ENCODE measurements around the gene CPED1.
"Not testable (repeated sequence)": the region's sequence is repeated elsewhere in the genome, so short reads cannot be mapped to it uniquely, and the experiment has no call there.

The CPED1 gene

DNA sequence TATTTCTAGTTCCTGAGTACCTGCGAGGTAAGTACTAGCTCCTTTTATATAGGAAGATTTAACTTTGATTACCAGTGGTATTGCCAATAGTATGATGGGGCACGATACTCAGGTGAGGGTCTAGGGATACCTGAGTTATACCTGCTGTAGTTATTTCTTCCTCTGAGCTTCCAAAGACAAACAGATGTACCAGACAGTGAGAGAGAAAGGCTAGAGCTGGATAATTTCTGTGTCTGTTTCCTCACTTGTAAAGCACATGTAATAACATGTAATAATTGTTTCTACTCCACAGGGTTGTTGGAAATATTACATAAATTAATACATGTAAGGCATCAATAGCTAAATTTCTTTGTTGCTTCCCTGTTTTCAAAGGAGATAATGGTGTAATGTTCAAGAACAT, 53.7 kb downstream of the CPED1 start:
- DNase-seq = no peak

DNA sequence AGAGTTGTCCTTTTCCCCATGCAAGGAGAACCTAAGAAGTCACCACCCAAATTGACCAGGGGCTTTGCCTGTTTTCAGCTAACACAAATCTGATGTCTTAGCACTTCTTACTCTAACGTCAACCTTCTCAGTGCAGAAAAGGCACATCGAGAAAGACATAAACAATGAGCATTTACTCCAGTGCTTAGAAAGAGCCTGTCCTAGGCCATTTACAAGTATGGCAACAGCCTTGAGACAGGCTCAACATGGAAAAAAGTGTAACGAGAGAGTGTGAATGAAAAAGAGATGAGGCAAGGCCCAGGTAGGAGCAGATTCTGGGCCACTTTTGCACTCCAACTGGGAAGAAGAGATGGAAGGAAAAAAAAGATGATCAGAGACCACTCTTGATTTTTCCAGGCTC, 54.4 kb downstream of the CPED1 start:
- no peak for DNase-seq

DNA sequence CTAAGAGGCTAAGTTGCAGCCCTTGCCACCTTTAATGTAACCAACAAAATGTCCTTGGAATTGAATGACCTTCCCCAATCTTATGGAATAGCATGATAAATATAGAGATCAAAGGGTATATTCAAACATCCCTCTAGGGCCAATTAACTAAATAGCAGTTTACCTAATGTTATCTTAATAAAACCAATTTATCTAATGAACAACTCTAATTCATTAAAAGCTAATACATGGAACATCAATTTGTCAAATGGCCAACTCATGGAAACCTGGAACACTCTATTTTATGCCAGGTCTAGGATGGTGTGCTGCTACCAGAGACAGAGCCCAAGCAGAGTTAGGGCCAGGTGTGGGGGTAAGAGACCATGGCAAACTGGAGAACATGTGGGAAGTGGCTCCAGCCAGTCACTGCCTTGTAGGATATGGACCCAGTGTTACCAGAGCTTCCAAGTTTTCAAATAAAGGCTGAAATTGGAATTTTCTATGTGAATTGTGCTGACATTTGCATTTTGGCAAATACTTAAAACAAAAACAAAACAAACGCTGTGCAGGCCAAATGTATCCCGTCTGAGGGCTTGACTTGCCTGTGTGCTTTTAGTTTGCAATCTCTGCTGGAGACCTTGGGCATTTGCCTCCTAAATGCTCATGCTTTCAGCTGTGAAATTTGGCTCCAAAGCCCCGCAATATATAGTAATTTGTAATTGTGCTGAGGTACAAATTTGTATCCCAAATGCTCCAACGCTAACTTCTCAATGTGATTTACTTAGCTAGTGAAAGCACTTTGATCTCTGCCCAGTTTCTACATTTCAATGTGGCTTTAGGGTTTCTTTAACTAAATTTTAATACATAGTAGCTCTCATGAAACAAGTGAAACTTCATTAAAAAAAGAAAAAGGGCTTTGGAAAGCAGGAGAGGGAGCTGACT, 55.1 kb downstream of the CPED1 start:
- no peak for DNase-seq

DNA sequence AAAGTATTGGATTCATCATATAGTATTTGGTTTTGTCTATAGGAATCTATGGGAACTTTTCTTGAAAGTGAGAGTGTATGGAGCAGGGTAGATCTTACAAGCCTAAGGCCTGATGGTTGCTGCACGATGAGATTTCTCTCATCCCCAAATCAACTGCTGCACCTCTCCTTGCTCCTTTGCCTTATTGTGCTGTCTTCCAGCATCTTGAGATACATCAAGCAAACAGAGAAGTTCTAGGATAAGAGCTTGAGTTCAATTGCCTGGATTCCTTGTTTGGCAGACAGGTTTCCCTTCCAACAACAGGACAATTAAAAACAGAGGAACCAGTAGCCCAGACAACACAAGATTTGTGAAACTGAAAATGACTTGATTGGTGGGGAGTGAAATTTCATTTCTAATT, 56.6 kb downstream of the CPED1 start:
- no peak for DNase-seq

DNA sequence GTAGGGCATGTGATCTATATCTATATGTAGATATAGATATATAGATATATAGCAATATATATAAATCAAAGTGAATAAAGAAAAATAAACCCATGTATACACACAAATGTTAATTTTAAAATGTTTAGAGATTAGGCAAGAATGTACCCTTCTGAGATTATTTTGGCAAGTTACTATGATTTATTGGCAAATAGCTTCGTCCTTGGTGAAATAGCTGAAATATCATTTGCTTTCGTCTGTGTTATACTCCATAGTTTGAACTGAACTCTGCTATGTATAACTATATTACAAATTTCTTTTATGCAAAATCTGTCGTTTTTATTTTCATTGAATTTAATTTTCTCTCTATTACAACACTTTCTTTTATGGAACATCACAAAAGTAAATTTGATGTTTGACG, 57.5 kb downstream of the CPED1 start:
- DNase-seq = no peak

DNA sequence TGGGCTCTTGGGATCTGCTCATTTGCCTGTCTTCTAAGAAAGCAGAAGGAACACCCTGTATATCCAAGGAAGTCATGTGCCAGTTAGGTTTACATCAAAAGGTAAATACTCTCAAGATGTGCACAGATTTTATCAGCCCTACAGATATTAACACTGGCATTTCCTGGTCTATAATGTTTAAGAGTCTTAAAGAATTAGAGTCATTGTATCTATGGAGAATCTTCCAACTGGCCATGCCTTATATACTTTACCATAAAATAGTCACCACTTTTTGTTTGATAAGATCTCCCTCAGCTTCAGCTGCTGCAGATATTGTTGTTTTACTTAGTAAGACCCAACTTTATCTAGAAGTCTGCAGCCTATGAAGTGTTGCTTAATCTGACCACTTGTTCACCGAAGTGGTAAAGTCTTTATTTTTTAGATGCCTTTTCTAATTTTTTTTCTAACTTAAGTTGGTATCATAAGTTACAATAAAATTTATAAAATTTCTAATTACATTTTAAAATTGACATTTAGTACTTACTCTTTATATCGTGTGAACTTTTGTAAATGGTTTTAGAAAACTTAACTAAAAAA, 58.5 kb downstream of the CPED1 start:
- no peak for DNase-seq

DNA sequence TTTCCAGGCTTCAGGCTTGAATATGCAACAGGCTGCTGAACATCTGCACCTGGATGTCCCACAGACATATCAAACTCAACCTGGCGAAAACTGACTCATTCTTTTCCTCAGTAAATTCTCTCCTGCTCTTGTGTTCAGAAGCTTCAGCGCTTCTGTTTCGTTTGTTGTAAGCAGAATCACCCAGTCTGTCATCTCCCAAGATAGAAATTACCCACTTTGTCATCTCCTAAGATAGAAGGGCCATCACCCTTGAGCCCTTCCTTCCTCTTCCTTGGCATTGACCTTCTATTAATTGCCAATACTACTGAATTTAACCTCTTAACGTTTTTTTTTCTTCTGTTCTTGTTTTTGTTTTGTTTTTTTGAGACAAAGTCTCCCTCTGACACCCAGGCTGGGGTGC, 59.7 kb downstream of the CPED1 start:
- peak in 1 of 4 experiments; percentile 12 for DNase-seq

DNA sequence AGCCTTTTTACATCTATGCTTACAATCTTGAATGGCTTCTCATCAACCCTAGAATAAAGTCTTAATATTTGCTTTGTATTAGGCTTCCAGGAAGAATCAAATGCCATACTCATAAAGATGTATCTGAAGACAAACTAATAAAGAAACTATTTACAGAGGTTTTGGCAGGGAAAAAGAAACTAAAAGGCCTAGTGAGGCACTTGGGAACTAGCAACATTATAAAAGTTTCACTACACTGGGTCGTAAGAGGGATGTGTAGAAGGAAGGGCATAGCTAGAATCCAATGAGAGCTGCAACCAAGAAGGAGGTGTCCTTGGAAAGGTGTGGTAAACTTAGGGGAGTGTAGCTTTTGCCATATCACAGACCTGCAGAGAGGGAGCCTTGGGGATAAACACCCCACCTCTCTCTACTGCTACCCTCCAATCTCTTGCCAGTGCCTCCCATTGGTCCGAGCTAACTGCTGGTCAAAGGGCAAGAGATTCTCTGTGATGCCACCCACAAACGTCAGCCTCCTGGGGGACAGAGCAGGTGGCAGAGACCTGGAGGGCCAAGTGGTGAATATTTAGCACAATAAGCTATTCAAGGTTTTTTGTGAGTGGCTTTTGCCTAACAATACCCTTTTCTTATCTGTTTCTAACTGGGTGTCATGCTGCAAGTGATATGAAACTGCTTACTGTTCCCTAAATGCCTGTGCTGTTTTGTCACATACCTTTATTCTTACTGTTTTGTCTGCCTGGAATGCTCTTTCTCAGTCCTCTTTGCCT, 60.7 kb downstream of the CPED1 start:
- DNase-seq = no peak

DNA sequence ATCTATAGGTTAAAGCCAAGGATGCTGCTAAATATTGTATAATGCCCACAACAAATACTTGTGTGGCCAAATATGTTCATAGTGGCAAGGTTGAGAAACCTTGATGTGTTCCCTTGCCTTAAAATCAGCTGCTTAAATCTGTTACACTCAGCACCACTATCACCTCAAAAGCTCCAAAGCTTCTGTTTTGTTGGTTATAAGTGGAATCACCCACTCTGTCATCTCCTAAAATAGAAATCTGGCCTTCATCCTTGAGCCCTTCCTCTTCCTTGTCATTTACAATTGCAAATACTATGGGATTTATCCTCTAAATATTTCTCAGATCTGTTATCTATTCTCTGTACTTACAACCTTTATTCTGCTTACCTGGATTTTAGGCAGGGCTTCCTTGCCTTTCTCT, 61.4 kb downstream of the CPED1 start:
- peak in 3 of 4 experiments; percentile 4 to 29 (median 25) for DNase-seq

DNA sequence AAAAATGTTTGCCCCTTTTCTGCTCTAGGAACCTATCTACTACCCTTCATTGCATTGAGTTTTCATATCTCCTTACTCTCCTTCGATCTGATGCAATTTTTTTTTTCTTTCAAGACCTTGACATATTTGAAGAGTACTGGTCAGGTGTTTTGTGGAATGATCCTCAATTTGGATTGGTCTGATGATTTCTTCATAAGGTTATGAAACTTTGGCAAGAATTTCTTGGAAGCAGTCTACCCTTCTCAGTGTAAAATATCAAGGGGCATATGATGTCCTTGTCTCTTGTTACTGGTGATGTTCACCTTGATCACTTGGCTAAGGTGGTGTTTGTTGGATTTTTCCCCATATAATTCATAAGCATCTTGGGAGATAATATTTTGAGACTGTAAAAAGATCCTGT, 64.7 kb downstream of the CPED1 start:
- no peak for DNase-seq

DNA sequence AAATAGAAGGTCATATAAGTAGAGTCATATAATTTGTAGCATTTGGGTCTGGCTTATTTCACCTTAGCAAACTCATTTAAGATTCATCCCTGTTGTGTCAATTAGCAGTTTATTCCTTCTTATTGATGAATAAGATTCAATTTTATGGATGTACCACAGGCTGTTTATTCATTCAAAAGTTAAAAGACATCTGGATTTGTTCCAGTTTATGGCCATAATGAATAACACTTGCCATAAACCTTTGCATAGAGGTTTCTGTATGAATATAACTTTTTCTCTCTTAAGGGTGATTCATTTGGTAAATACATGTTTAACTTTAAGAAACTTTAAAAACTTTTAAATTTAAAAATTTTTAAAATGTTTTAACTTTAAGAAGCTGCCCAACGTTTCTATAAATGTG, 66.4 kb downstream of the CPED1 start:
- no peak for DNase-seq

DNA sequence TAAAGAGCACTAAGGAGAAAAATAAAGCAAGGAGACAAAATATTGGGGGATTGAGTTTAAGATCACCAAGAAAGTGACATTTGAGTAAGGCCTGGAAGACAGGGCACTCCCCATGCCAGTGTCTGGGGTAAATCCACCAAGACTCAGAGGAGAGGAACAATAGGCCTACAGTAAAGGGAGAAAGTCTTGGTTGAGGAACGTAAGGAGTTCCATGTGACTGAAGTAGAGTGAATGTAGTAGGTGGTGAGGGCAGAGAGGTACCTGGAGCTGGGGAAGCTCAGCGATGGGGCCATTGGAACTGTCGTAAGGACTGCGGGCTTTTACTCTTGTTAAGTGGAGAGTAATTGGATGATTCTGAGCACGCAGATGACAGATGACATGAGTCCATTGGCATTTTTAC, 69.4 kb downstream of the CPED1 start:
- DNase-seq = no peak

DNA sequence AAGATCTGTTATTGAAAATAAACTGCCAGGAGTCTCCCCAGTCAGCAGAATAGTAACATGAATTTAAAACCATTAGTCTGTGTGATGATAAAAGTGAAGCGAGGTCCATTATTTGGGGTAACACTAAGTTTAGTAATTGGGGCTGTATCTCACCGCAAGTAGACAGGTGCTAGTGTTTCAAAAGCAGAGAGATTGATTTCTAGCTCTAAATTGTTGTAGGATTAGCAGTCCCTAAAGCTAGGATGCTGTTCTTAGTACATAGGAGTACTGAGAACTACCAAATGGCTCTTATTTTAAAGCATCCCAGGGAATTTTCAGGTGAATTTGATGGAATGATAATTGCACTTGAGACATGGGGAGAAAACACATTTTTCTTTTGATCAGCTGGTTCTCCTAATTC, 70.5 kb downstream of the CPED1 start:
- no peak for DNase-seq

DNA sequence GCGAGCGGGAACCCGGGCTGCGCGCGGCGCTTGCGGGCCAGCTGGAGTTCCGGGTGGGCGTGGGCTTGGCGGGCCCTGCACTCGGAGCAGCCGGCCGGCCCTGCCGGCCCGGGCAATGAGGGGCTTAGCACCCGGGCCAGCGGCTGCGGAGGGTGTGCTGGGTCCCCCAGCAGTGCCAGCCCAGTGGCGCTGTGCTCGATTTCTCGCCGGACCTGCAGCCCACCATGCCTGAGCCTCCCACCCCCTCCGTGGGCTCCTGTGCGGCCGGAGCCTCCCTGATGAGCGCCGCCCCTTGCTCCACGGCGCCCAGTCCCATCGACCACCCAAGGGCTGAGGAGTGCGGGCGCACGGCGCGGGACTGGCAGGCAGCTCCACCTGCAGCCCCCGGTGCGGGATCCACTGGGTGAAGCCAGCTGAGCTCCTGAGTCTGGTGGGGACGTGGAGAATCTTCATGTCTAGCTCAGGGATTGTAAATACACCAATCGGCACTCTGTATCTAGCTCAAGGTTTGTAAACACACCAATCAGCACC, 71.5 kb downstream of the CPED1 start:
- DNase-seq = not testable (repeated sequence)

DNA sequence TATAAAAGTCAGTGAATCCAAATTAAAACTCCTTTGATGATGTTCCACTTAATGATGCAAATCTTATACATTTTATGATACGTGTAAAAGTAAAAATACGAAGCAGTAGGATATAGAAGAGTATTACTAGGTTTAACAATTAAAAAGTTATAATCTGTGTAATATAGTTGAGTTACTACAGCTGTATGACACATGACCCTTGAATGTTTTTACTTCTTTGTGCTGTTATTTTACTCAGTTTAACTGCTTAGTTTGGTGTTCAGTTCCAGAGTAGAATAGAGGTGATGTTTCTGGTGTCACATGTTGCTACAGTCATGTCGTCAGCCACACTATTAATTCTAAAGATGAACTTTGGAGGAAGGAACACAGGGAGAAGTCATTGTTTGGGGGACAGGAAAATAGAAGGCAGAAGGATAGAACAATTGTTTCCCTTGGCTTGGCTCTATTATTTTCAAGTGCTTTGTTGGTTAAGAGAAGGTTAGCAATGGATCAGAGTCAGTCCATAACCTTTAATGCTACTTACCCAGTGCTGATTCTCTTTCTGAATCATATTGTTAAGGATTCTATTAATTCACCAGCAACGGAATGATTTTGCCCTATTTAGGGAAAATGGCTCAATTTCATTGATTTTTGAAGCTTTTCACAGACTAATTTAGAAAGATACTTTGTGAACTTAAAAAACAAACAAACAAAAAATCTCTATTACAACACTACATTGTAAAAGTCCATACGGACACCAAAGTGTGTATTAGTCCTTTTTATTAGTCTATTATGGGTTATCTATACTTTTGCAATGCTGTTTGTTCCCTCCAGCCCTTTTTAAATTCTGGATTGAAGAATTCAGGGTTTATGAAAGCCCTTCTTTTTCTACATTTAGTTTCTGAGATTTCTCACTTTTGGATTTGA, 73.4 kb downstream of the CPED1 start:
- no peak for DNase-seq

DNA sequence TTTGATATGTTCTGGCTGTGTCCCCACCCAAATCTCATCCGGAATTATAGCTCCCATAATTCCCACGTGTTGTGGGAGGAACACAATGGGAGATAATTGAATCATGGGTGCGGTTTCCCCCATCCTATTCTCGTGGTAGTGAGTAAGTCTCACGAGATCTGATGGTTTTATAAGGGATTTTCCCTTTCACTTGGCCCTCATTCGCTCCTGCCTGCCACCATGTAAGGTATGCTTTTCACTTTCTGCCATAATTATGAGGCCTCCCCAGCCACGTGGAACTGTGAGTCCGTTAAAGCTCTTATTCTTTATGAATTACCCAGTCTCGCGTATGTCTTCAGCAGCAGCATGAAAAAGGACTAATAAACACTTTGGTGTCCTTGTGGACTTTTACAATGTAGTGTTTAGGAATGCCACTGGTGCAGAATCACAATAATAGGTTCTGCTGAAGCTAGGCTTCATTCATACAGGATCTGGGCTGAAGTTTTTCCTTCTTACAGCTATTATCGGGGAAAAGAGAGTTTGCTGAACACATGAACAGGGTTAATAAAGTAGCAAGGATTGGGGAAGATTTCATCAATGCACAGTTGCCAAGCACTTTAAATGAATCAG, 74.3 kb downstream of the CPED1 start:
- DNase-seq = no peak

DNA sequence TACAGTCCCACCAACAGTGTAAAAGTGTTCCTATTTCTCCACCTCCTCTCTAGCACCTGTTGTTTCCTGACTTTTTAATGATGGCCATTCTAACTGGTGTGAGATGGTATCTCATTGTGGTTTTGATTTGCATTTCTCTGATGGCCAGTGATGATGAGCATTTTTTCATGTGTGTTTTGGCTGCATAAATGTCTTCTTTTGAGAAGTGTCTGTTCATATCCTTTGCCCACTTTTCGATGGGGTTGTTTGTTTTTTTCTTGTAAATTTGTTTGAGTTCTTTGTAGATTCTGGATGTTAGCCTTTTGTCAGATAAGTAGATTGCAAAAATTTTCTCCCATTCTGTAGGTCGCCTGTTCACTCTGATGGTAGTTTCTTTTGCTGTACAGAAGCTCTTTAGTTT, 79.2 kb downstream of the CPED1 start:
- DNase-seq = not testable (repeated sequence)

DNA sequence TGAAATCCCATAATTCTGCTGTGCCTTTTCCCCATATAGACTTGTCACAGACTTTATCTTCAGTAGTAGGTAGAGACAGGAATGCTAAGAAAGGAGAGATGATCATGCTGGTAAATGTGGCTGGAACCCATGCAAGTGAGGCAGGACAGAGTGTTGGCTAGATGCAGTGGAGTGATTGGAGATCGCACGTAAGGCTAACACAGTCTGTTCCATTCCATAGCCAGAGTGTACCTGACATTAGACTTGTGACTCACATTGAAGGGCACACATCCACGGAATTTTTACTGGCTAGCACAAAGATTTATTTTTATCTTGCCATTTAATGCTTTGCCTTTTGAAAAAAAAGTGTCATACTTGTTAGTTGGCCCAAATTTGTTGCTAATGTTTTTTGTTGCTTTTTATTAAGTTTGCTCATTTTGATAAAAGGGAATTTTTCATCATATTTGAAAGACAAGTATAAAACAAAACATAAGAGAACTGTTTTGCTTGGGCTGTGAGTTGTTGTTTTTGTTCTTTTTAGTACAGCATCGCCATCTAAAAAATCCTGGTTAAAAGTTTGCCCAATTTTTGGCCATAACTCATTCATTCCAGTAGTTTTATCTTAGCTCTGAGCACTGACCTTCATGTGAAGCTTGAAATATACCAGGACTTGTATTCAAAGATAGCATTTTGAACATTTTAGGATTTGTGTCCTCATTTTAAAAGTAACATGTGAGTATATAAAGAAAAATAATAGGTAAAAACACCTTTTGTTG, 81.0 kb downstream of the CPED1 start:
- no peak for DNase-seq

DNA sequence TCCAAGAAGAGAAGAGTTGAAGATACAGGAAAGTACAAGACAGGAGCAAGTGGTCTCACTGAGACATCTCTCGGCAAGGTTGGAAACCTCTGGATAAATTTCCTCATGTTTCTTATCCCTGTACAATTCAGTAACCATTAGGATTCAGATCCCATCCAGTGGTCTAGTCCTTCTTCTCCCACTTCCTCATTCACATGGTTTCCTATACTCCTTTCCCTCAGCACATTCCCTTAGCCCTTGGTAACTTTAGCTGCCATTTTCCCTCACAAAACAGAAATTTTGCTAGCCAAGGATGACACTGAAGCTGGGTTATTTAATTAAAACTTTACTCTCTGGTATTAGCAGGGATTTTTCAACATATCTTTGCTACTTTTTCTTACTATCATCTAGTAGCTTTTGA, 82.6 kb downstream of the CPED1 start:
- DNase-seq = no peak

DNA sequence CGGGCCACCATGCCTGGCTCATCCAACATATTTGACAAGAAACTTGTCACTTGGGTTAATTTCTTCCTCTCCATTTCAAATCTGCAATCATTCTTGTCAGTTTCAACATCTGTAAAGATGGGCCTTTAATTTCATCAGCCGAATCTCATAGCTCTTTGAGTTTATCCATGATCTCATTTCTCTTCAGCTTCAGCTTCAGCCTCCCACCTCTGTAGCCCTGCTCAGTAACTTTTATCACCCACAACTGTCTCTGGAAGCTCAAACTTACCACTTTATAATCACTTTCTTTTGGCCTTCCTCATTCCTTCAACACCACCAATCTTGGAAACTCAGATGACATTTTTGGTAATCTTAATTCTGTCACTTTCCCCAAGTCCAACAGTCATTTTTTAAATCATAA, 83.2 kb downstream of the CPED1 start:
- DNase-seq = no peak

DNA sequence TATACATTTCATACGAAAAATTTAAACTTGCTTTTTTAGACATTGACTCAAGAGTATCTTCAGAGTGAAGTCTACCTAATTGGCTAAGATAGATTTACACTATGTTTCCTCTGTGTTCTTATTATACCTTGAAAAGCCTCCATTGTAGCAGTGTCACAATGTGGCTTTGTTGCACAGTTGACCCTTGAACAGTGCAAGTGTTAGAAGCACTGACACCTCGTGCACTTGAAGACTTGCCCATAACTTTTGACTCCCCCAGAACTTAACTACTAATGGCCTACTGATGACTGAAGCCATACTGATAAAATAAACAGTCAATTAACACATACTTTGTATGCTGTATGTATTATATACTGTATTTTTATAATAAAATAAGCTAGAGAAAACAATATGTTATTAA, 84.3 kb downstream of the CPED1 start:
- DNase-seq = no peak

Data from suppressor macrophage (primary cell).